OCI-LY1 (cell line): ENCODE data around the gene BMI1.

Experiments
- H2AFZ ChIP-seq: fragments of 200-600 bp; sonication (generic), shearing (Covaris generic); 2 replicates; pipeline ENCODE4 v1.6.0; 2014; ENCODE audit warnings: antibody characterized with exemption, mild to moderate bottlenecking, low read length
- H3F3A ChIP-seq: fragments of 200-600 bp; sonication (generic), shearing (Covaris generic); 2 replicates; pipeline ENCODE4 v1.6.0; 2014; ENCODE audit warnings: mild to moderate bottlenecking, antibody characterized with exemption, low read length, moderate library complexity; ENCODE audit not compliant: insufficient read depth
- H3K27ac ChIP-seq: fragments of 200-600 bp; sonication (generic); 2 replicates; pipeline ENCODE4 v1.5.1; 2014; ENCODE audit warnings: low read length, mixed run types, mild to moderate bottlenecking, low read depth; ENCODE audit not compliant: poor library complexity, severe bottlenecking
- H3K27me3 ChIP-seq: fragments of 200-600 bp; sonication (generic); 2 replicates; pipeline ENCODE4 v1.6.0; 2014; ENCODE audit warnings: antibody characterized with exemption, mild to moderate bottlenecking, low read length, moderate library complexity; ENCODE audit not compliant: insufficient read depth
- H3K36me3 ChIP-seq: fragments of 200-600 bp; sonication (generic); 2 replicates; pipeline ENCODE4 v1.6.1; 2014; ENCODE audit warnings: mild to moderate bottlenecking, antibody characterized with exemption, low read length, moderate library complexity, mixed read lengths; ENCODE audit not compliant: insufficient read depth
- H3K4me1 ChIP-seq: fragments of 200-600 bp; sonication (generic); 2 replicates; pipeline ENCODE4 v1.5.1; 2014; ENCODE audit warnings: mild to moderate bottlenecking, low read length, moderate library complexity; ENCODE audit not compliant: insufficient read depth, severe bottlenecking
- H3K4me2 ChIP-seq: fragments of 200-600 bp; sonication (generic), shearing (Covaris generic); 2 replicates; pipeline ENCODE4 v1.6.1; 2014; ENCODE audit warnings: low read length
- H3K4me3 ChIP-seq: fragments of 200-600 bp; sonication (generic); 2 replicates; pipeline ENCODE4 v1.5.1; 2014; ENCODE audit warnings: low read length, low read depth, mild to moderate bottlenecking, mixed read lengths; ENCODE audit not compliant: poor library complexity, severe bottlenecking
- H3K79me2 ChIP-seq: fragments of 200-600 bp; shearing (Covaris generic); 2 replicates; pipeline ENCODE4 v1.6.1; 2016; ENCODE audit warnings: mixed run types, low read length, mixed read lengths; ENCODE audit not compliant: insufficient read depth
- H3K9ac ChIP-seq: fragments of 200-600 bp; sonication (generic), shearing (Covaris generic); 2 replicates; pipeline ENCODE4 v1.6.1; 2014; ENCODE audit warnings: mild to moderate bottlenecking, low read length, mixed read lengths
- H3K9me2 ChIP-seq: fragments of 200-600 bp; sonication (generic), shearing (Covaris generic); 2 replicates; pipeline ENCODE4 v1.6.1; 2014; ENCODE audit warnings: low read depth, mild to moderate bottlenecking, low read length, mixed read lengths
- H3K9me3 ChIP-seq: fragments of 200-600 bp; shearing (Covaris generic); 2 replicates; pipeline ENCODE4 v1.6.1; 2014; ENCODE audit warnings: low read length, mixed read lengths
- H4K20me1 ChIP-seq: fragments of 200-600 bp; sonication (generic), shearing (Covaris generic); 2 replicates; pipeline ENCODE4 v1.6.0; 2016; ENCODE audit warnings: mild to moderate bottlenecking, low read length; ENCODE audit not compliant: insufficient read depth
- EZH2 ChIP-seq: fragments of 200-600 bp; sonication (generic), shearing (Covaris generic); IDR thresholded peaks from 2 replicates; pipeline ENCODE4 v1.8.0; 2017; ENCODE audit warnings: borderline replicate concordance, mixed run types, mild to moderate bottlenecking, antibody characterized with exemption, low read length, moderate library complexity, mixed read lengths
- TF ChIP-seq, protein P1 (sequence below): fragments of 200-600 bp; sonication (generic), shearing (Covaris generic); IDR thresholded peaks from 2 replicates; pipeline ENCODE4 v1.5.1; 2017; ENCODE audit warnings: mild to moderate bottlenecking, antibody characterized with exemption, low read length, moderate library complexity, mixed read lengths

The BMI1 gene

DNA sequence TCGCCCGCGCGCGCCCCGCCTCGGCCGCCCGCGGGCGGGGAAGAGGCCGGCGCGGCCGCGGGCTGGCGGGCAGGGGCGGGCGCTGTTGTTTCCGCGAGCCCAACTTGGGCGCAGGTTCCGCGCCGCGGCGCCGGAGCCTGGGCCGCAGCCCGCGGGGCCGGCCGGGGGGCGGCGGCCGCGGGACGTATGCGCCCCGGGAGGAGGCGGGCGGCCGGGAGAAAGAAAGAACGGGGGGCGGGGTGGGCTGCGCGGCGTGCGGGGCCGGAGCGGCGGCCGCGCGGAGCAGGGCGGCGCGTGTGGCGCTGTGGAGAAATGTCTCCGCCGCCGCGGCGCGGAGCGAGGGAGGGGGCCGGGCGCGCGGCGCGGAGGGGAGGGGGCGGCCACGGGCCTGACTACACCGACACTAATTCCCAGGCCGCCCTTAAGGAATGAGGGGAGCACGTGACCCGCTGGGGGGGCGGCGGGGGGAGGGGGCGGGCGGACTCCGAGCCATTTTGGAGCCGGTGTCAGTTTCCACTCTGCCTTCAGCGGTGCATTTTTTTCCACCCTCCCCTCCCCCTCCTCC is at the start of gene BMI1:
TSS of gene BMI1 (plus strand) at position 509 of the 565 bp plus-strand sequence. CDS start 5,351 bp downstream, outside the sequence.
- peaks cover 3% of the 10 kb centered on the region; the same call in 1 of the 2 replicates for H3K27me3 ChIP-seq
- peaks cover 56% of the 10 kb centered on the region for H3K4me1 ChIP-seq
- peaks cover 6% of the 10 kb centered on the region; the same call in 1 of the 2 replicates for H3K36me3 ChIP-seq
- H3F3A ChIP-seq: no peaks in the 10 kb centered on the region
- peak within 1 kb of the TSS; percentile 89 for H3K9ac ChIP-seq
- no peaks in the 10 kb centered on the region for H3K9me2 ChIP-seq
- no peak within 1 kb of the TSS; the same call in 1 of the 2 replicates for H2AFZ ChIP-seq
- TF ChIP-seq, protein P1, sequence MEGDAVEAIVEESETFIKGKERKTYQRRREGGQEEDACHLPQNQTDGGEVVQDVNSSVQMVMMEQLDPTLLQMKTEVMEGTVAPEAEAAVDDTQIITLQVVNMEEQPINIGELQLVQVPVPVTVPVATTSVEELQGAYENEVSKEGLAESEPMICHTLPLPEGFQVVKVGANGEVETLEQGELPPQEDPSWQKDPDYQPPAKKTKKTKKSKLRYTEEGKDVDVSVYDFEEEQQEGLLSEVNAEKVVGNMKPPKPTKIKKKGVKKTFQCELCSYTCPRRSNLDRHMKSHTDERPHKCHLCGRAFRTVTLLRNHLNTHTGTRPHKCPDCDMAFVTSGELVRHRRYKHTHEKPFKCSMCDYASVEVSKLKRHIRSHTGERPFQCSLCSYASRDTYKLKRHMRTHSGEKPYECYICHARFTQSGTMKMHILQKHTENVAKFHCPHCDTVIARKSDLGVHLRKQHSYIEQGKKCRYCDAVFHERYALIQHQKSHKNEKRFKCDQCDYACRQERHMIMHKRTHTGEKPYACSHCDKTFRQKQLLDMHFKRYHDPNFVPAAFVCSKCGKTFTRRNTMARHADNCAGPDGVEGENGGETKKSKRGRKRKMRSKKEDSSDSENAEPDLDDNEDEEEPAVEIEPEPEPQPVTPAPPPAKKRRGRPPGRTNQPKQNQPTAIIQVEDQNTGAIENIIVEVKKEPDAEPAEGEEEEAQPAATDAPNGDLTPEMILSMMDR: no peak
- TF ChIP-seq EZH2: no peak
- peak within 1 kb of the TSS; percentile 89 for H3K4me2 ChIP-seq
- H3K27ac ChIP-seq: no peak within 1 kb of the TSS
- no peaks in the 10 kb centered on the region for H3K79me2 ChIP-seq
- peaks cover 3% of the 10 kb centered on the region for H4K20me1 ChIP-seq
- no peaks in the 10 kb centered on the region for H3K9me3 ChIP-seq
- H3K4me3 ChIP-seq: peak within 1 kb of the TSS; percentile 95

- Histone ChIP-seq H3K4me1 (no peaks in the 10 kb centered on the region), H3K9me2 (no peaks in the 10 kb centered on the region), H3K4me2 (no peak overlapping the region), H3K27ac (no peak overlapping the region), H2AFZ (no peak overlapping the region), H3K4me3 (no peak overlapping the region), H4K20me1 (no peaks in the 10 kb centered on the region), H3K27me3 (no peaks in the 10 kb centered on the region), H3K36me3 (no peaks in the 10 kb centered on the region), H3K9ac (no peak overlapping the region), H3F3A (no peaks in the 10 kb centered on the region), H3K79me2 (no peaks in the 10 kb centered on the region), H3K9me3 (no peaks in the 10 kb centered on the region)
- TF ChIP-seq EZH2: no peak
- TF ChIP-seq, protein P1: no peak
Measured at GRCh38 chr10:22271786-22272185, 49.1 kb upstream of the BMI1 start.

DNA sequence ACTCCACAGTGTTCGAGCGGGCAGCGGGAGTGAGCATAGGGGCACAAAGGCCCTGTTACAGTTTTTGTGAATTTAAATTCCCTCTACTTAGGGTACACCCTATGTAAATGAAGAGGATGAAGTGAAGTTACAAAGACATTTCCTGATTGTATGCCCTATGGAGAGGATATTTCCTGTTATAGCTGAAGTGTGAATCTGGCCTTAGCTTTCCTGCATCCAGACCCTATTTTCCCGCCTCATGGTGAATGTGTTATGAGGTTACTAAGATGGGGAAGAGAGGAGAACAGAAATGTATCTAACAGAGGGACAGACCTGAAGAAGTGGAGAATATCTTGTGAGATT is 42.5 kb upstream of the BMI1 start:
- TF ChIP-seq, protein P1: no peak
- no peak for TF ChIP-seq EZH2
- Histone ChIP-seq H3K9me2 (no peaks in the 10 kb centered on the region), H3K79me2 (no peaks in the 10 kb centered on the region), H4K20me1 (no peaks in the 10 kb centered on the region), H3K27me3 (no peaks in the 10 kb centered on the region), H3K4me3 (no peak overlapping the region), H3K36me3 (no peaks in the 10 kb centered on the region), H3K4me1 (no peaks in the 10 kb centered on the region), H3K9ac (no peak overlapping the region), H3K27ac (no peak overlapping the region), H3K9me3 (no peaks in the 10 kb centered on the region), H3K4me2 (no peak overlapping the region), H2AFZ (no peak overlapping the region), H3F3A (no peaks in the 10 kb centered on the region)
